HG02970 (cell line): ENCODE measurements around the gene SMG6.

ENCODE experiments used
- ATAC-seq: cut with Tn5 transposase; IDR thresholded peaks from one replicate; pipeline ENCODE4 v1.9.1; 2021; ENCODE audit warnings: mild to moderate bottlenecking, moderate library complexity, moderate number of reproducible peaks; ENCODE audit not compliant: unreplicated experiment, low FRiP score

The SMG6 gene

GRCh38 chr17:2086306-2086705, 217.3 kb downstream of the SMG6 start:
- no peak for ATAC-seq

GRCh38 chr17:2085648-2085949, 218.0 kb downstream of the SMG6 start:
- no peak for ATAC-seq

GRCh38 chr17:2084766-2085647, 218.6 kb downstream of the SMG6 start:
- no peak for ATAC-seq

GRCh38 chr17:2084036-2084765, 219.4 kb downstream of the SMG6 start:
- ATAC-seq = no peak

GRCh38 chr17:2083613-2084035, 220.0 kb downstream of the SMG6 start:
- no peak for ATAC-seq

- ATAC-seq = no peak
Observed at GRCh38 chr17:2082003-2082781, 221.4 kb downstream of the SMG6 start.

GRCh38 chr17:2081564-2081963, 222.0 kb downstream of the SMG6 start:
- ATAC-seq = no peak

GRCh38 chr17:2077040-2077439, 226.5 kb downstream of the SMG6 start:
- ATAC-seq = no peak

- no peak for ATAC-seq
Observed at GRCh38 chr17:2076087-2076984, 227.2 kb downstream of the SMG6 start.

GRCh38 chr17:2075336-2076086, 228.1 kb downstream of the SMG6 start:
- no peak for ATAC-seq

- ATAC-seq = no peak
Observed at GRCh38 chr17:2074919-2075318, 228.7 kb downstream of the SMG6 start.

- ATAC-seq = no peak
Observed at GRCh38 chr17:2071455-2072281, 231.9 kb downstream of the SMG6 start.

GRCh38 chr17:2071024-2071385, 232.6 kb downstream of the SMG6 start:
- no peak for ATAC-seq

GRCh38 chr17:2070241-2071023, 233.2 kb downstream of the SMG6 start:
- peak; percentile 73 for ATAC-seq

GRCh38 chr17:2068519-2069051, 235.0 kb downstream of the SMG6 start:
- ATAC-seq = no peak

- ATAC-seq = no peak
Observed at GRCh38 chr17:2068031-2068518, 235.5 kb downstream of the SMG6 start.

- no peak for ATAC-seq
Observed at GRCh38 chr17:2067608-2068024, 236.0 kb downstream of the SMG6 start.
